Activated naive CD4-positive, alpha-beta T cell treated with anti-CD3 and anti-CD28 coated beads, Interleukin-2, amount 50 U/mL, for 16 hours (primary cell): ENCODE measurements around the gene DGAT2L6.
"Not testable (repeated sequence)": the region's sequence is repeated elsewhere in the genome, so short reads cannot be mapped to it uniquely, and the experiment has no call there.

Experiments
- DNase-seq: peaks from one replicate; pipeline ENCODE4 v3.0.0-alpha.2; 2020

Gene DGAT2L6

DNA sequence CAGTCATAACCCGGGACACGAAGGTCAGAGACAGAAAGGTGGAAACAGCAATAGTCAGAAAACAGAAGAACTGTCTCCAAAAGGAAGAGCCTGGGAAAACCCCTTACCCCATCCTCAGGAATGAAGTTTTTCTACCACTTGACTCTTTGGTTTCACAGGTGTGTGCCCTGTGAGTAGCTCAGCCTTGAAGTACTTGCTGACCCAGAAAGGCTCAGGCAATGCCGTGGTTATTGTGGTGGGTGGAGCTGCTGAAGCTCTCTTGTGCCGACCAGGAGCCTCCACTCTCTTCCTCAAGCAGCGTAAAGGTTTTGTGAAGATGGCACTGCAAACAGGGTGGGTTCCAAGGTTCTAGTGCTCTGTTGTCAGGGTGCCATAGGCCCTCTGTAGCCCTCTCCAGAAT lies 24.4 kb downstream of the DGAT2L6 start:
- no peak for DNase-seq

DNA sequence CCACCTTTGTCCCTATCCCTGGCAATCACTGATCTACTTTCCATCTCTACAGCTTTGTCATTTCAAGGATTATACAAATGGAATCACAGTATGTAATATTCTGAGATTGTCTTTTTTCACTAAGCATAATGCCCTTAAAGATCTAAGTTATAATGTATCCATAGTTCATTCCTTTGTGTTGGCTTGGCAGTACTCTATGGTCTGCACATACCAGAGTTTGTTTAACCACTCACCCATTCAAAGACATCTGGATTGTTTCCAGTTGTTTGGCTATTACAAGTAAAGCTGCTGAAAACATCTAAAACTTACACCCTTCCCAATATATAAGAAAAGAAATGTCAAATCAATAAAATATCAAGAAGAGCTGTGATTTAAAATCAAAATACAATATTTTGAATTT lies 31.2 kb downstream of the DGAT2L6 start:
- no peak for DNase-seq

DNA sequence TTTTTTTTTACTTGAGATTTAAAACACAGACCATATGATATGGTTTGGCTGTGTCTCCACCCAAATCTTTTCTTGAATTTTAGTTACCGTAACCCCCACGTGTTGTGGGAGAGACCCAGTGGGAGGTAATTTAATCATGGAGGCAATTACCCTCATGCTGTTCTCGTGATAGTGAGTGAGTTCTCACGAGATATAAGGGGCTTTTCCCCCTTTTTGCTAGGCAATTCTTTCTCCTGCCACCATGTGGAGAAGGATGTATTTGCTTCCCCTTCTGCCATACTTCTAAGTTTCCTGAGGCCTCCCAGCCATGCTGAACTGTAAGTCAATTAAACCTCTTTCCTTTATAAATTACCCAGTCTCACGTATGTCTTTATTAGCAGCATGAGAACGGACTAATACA lies 32.3 kb downstream of the DGAT2L6 start:
- not testable (repeated sequence) for DNase-seq

GRCh38 chrX:70219938-70220764 lies 42.9 kb downstream of the DGAT2L6 start:
- no peak for DNase-seq

DNA sequence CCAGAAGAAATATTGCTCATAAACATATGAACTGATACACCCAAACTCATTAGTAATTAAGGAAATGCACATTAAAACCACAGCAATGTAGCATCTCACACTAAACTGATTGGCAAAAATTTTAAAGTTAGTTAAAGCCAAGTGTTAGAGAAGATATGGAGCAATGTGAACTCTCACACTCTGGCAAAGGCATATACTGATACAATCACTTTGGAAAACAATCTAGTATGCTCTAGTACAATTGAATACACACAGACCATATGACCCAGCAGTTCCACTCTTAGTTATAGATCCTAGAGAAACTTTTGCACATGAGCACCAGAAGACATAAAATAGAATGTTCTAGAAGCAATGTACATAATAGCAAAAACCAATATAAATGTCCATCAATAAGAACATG lies 48.8 kb downstream of the DGAT2L6 start:
- DNase-seq: no peak

DNA sequence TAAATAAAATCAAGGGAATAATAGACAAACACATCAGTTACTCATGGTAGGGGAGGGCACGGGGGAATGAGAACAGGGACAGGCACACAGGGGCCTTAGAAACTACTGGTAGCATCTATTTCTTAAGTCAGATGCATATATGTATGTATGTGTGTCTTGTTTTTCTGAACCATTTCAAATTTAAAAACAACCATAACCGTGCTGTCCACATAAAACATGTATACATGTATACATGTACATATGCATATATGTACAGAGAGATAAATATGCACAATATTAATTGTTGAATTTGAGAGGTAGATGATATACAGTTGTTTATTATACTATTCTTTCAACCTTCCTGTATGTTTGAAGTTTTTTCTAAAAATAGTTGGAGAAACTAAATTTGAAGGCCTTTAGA lies 49.4 kb downstream of the DGAT2L6 start:
- DNase-seq: no peak

DNA sequence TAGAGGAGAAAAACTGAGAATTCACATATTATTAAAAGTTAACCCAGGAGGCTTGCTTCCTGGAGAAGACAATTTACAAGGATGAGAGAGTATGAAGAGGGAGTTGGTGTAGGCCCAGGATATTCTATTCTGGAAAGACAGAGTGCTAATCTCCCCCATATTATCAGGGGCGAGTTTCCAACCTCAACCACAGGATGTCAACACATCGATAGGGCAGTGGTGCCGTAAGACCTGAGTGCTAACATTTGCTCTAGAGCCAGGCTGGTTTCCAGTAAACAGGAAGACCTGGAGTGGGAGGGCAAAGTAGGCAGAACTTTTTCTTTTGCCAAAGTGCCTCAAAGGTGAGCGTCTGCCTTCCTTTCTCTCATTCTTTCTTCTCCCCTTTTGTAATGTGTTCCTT lies 54.4 kb downstream of the DGAT2L6 start:
- DNase-seq: no peak

GRCh38 chrX:70234355-70234754 lies 57.1 kb downstream of the DGAT2L6 start, which contains the start of gene AWAT1:
Gene AWAT1 (plus strand): TSS chrX:70234655. CDS start chrX:70234696, 41 bp downstream.
- DNase-seq: no peak

DNA sequence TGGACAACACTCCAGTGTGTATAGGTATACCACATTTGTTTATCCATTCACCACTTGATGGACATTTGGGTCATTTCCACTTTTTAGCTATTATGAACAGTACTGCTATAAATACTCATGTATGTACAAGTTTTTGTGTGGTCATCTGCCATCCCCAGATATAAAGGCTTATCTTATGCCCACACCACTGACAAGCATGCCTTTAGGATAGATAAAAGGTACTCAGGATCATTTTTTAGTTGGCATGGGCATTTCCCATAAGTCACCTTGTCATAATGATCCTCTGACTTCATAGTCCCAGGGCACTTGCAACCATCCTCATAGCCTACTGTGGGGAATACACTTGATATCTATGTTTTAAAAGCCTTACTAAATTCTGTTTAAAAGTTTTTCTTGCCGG lies 63.5 kb downstream of the DGAT2L6 start:
- DNase-seq: no peak

DNA sequence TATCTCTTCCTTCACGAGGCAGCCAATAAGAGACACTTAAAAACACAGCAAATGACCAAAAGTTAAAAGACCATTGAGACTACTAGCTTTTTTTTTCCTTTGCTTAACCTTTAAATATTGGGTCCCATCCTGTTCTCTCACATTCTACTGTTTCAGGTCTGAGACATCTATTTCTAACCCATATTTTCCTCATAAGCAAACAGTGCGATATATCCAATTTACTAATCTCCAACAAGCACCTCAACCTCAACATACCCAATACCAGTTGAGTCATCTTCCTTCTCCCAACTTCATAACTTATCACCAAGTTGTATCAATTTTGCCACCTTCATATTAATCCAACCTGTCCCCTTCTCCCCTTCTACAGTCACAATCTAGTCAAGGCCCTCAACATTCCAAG lies 64.2 kb downstream of the DGAT2L6 start:
- no peak for DNase-seq

DNA sequence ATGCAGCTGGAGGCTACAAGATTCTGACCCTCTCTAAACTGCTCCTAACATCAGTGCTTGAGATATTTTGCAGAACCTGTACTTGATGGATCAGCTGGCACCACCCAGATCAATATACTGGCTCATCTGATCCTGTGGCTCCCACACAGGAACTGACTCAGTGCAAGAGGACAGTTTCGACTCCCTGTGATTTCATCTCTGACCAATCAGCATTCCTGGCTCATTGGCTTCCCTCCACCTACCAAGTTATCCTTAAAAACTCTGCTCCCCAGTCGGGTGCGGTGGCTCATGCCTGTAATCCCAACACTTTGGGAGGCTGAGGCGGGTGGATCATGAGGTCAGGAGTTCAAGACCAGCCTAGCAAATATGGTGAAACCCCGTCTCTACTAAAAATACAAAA lies 66.3 kb downstream of the DGAT2L6 start:
- DNase-seq: not testable (repeated sequence)

DNA sequence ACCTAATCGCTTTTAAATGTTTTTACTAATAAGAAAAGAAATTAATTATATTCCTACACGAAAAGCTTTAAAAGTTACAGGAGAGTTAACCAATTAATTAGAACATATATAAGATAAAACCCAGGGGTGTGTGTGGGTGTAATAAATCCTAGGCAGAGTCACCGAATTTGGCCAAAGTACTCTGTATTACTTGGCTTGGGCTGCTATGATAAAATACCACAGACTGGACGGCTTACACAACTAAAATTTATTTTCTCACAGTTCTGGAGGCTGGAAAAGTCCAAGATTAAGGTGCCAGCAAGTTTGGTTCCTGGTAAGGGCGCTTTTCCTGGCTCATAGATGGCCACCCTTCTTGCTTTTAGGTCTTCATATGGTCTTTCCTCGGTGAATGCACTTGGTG lies 67.6 kb downstream of the DGAT2L6 start:
- DNase-seq: no peak

- no peak for DNase-seq
These were observed 70.0 kb downstream of the DGAT2L6 start for GRCh38 chrX:70247252-70247651.

GRCh38 chrX:70252491-70252890 lies 75.2 kb downstream of the DGAT2L6 start:
- DNase-seq: no peak

- DNase-seq: no peak
These were observed 76.2 kb downstream of the DGAT2L6 start for GRCh38 chrX:70253377-70254062.

GRCh38 chrX:70254063-70254400 lies 76.7 kb downstream of the DGAT2L6 start:
- DNase-seq: no peak

DNA sequence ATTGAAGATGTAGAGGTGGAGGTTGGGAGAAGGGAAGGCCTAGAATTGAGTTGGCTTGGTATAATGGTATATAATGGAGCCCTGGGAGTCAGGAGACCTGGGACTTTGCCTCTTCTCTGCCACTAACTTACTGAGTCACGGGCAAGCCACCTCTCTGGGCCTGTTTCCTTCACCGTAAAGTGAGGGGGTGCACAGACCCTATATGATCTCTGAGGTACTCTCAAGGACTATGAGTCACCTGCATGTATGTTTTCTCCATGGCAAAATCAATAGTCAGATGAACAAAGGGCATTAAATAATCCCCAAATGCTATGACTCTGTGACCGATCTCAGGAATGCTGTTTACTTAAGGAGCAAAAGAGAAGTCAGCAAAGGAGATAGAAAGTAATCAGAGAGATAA lies 77.6 kb downstream of the DGAT2L6 start:
- DNase-seq: no peak
